SJSA1 (cell line): Measurements from ENCODE around the gene GNG12. TPM values are rescaled to one million over a fixed set of nuclear protein-coding genes. Genes with fewer than 3 reads are reported as not detected.
A peak's percentile ranks its signal among the peaks of the same experiment; 100 is the strongest.

Experiments
- DNase-seq, 2 experiments: peaks; one replicate each; pipeline ENCODE4 v3.0.0-alpha.2; 2015 to 2020; ENCODE audit warnings: low spot score in 2 of 2, low read depth in 1 of 2
- H3K27ac ChIP-seq: fragments of 250-450 bp; sonication (Bioruptor Pico); 2 replicates; pipeline ENCODE4 v1.5.1; 2020; ENCODE audit warnings: mild to moderate bottlenecking, moderate library complexity
- H3K27me3 ChIP-seq: fragments of 250-450 bp; sonication (Bioruptor Pico); replicated peaks from 2 replicates; pipeline ENCODE4 v1.5.1; 2020; ENCODE audit warnings: mild to moderate bottlenecking, moderate library complexity
- H3K36me3 ChIP-seq: fragments of 250-450 bp; sonication (Bioruptor Pico); 2 replicates; pipeline ENCODE4 v1.5.1; 2020; ENCODE audit warnings: mild to moderate bottlenecking
- H3K4me1 ChIP-seq: fragments of 250-450 bp; sonication (Bioruptor Pico); replicated peaks from 2 replicates; pipeline ENCODE4 v1.6.1; 2021; ENCODE audit warnings: mild to moderate bottlenecking
- H3K4me3 ChIP-seq: fragments of 250-450 bp; sonication (Bioruptor Pico); 2 replicates; pipeline ENCODE4 v1.5.1; 2020; ENCODE audit warnings: mild to moderate bottlenecking
- H3K9me3 ChIP-seq: fragments of 250-450 bp; sonication (Bioruptor Pico); replicated peaks from 2 replicates; pipeline ENCODE4 v1.5.1; 2020; ENCODE audit warnings: mild to moderate bottlenecking
- total RNA-seq: library from RNA; depleted of rRNA; stranded (reverse); fragments of >200 nt; shearing (Covaris generic); gene quantifications from 2 replicates; pipeline ENCODE4 v1.2.3, GENCODE V29; 2014

The GNG12 gene
- total RNA-seq, 1 experiment from 2014 or later = 330 TPM

DNA sequence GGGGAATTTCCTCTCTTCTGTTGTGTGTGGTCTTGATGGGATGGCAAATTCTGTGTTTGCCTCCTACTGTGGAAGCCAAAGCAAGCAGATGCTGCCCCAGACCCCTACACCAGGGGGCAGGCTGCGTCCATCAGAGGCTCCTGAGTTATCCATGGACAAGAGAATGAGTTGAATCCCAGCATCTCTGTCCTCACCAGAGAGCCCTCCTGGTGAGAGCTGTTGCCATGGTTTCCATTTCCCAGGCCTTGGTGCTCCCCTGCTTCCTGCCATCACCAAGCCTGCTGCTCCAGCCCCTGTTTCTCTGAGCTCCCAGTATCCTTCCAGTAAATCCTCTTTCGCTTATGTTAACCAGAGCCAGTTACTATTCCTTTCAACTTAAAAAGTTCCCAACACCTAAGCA is 20.4 kb upstream of the GNG12 start:
- peak; percentile 80 to 84 for DNase-seq
- Histone ChIP-seq H3K9me3 (no peaks in the 10 kb centered on the region), H3K4me3 (no peak overlapping the region), H3K36me3 (no peaks in the 10 kb centered on the region), H3K27ac (no peak overlapping the region), H3K27me3 (no peaks in the 10 kb centered on the region), H3K4me1 (peaks cover 39% of the 10 kb centered on the region)

GRCh38 chr1:67851800-67852199 is 18.5 kb upstream of the GNG12 start:
- no peak for DNase-seq
- H3K27me3 ChIP-seq = no peaks in the 10 kb centered on the region
- no peak overlapping the region for H3K27ac ChIP-seq
- no peak overlapping the region for H3K4me3 ChIP-seq
- H3K4me1 ChIP-seq = peaks cover 44% of the 10 kb centered on the region
- no peaks in the 10 kb centered on the region for H3K9me3 ChIP-seq
- no peaks in the 10 kb centered on the region for H3K36me3 ChIP-seq

GRCh38 chr1:67850611-67851075 is 17.4 kb upstream of the GNG12 start:
- H3K4me3 ChIP-seq = no peak overlapping the region
- peaks cover 37% of the 10 kb centered on the region for H3K4me1 ChIP-seq
- H3K27me3 ChIP-seq = no peaks in the 10 kb centered on the region
- no peaks in the 10 kb centered on the region for H3K36me3 ChIP-seq
- H3K9me3 ChIP-seq = no peaks in the 10 kb centered on the region
- peak overlapping the region; percentile 40 for H3K27ac ChIP-seq
- peak; percentile 86 to 92 for DNase-seq

DNA sequence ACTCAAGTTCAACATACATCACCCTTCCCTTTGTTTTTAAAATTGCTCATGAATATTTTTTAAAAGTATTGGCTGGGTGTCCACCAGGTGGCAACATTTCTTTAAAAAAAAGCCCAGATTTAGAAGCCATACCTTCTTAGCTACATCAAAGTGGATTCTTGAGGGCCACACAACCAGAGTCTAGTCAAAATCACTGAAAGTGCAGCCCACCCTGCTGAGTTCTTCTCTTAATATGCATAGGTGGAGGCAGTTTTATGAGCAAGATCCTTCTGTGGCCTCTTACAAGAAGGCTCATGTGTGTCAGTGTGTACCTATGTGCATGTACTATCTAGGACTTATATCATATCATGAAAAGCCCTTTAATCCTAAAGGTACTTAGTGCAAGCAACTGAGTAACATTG is 16.9 kb upstream of the GNG12 start:
- Histone ChIP-seq H3K27me3 (no peaks in the 10 kb centered on the region), H3K4me3 (no peak overlapping the region), H3K36me3 (no peaks in the 10 kb centered on the region), H3K27ac (peak overlapping the region; percentile 40), H3K4me1 (peaks cover 32% of the 10 kb centered on the region), H3K9me3 (no peaks in the 10 kb centered on the region)
- DNase-seq = peak in 1 of 2 experiments; percentile 74

- Histone ChIP-seq H3K4me3 (no peak overlapping the region), H3K36me3 (no peaks in the 10 kb centered on the region), H3K27ac (no peak overlapping the region), H3K9me3 (no peaks in the 10 kb centered on the region), H3K27me3 (no peaks in the 10 kb centered on the region), H3K4me1 (peaks cover 20% of the 10 kb centered on the region)
- no peak for DNase-seq
Observed at GRCh38 chr1:67847466-67847865, 14.2 kb upstream of the GNG12 start.

DNA sequence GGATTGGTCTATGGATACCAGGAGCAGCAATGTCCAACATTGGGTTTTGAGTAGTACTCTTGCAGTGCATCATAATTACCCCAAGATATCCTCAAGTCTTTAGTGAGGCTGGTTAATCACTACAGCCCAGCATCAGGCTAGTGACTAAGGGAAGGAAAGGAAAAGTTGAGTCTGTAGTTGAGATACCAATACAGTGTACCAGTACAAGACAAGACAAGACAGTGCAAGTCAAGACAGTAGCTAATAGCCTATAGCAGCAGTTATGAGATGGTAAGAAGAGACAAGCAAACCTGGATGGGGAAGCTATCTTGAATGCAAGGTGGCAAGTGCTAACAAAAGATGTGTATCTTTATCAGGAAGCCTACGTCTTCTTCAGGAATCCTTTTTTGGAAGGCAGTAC is 13.3 kb upstream of the GNG12 start:
- H3K4me3 ChIP-seq = no peak overlapping the region
- H3K4me1 ChIP-seq = peaks cover 21% of the 10 kb centered on the region
- H3K27ac ChIP-seq = no peak overlapping the region
- no peaks in the 10 kb centered on the region for H3K36me3 ChIP-seq
- no peaks in the 10 kb centered on the region for H3K27me3 ChIP-seq
- DNase-seq = no peak
- H3K9me3 ChIP-seq = no peaks in the 10 kb centered on the region

DNA sequence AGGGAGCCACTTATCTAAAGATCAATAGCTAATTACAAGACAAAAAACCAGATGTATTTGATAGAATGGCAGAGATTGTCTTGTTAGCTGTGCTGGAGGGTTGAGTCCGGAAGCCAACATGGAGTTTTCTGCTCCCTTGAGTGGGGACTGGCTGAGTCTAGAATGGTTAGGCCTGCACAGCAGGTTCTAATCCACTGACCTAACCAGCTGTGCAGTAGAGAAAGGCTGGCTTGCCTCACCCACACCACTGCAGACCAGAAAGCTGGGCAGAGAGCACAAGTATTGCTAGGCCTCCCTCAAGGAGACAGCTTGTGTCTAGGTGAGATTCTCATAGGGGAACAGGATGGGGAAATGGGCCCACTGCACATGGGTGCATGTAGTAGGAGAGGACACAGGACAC is 11.7 kb upstream of the GNG12 start:
- no peak overlapping the region for H3K4me3 ChIP-seq
- H3K9me3 ChIP-seq = no peaks in the 10 kb centered on the region
- peaks cover 25% of the 10 kb centered on the region for H3K4me1 ChIP-seq
- H3K27me3 ChIP-seq = no peaks in the 10 kb centered on the region
- no peak overlapping the region for H3K27ac ChIP-seq
- H3K36me3 ChIP-seq = no peaks in the 10 kb centered on the region
- DNase-seq = no peak

- Histone ChIP-seq H3K9me3 (no peaks in the 10 kb centered on the region), H3K4me3 (no peak overlapping the region), H3K36me3 (no peaks in the 10 kb centered on the region), H3K27ac (no peak overlapping the region), H3K4me1 (peaks cover 32% of the 10 kb centered on the region), H3K27me3 (no peaks in the 10 kb centered on the region)
- DNase-seq = no peak
Observed at GRCh38 chr1:67843746-67844145, 10.5 kb upstream of the GNG12 start.

DNA sequence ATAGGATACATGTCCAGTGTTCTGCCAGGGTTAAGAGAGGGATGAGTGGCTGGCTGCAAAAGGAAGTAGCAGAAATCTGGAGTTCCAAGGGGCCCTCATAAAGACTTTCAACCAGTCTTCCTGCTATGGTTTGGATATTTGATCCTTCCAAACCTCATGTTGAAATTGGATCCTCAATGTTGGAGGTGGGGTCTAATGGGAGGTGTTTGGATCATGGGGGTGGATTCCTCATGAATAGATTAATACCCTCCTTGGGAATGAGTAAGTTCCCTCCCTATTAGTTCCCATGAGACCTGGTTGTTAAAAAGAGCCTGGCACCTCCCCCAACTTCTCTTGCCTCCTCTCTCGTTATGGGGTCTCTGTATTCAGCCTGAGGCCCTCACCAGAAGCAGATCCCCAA is 10.1 kb upstream of the GNG12 start:
- Histone ChIP-seq H3K4me3 (no peak overlapping the region), H3K27ac (no peak overlapping the region), H3K27me3 (no peaks in the 10 kb centered on the region), H3K9me3 (no peaks in the 10 kb centered on the region), H3K36me3 (no peaks in the 10 kb centered on the region), H3K4me1 (peaks cover 36% of the 10 kb centered on the region)
- DNase-seq = no peak

DNA sequence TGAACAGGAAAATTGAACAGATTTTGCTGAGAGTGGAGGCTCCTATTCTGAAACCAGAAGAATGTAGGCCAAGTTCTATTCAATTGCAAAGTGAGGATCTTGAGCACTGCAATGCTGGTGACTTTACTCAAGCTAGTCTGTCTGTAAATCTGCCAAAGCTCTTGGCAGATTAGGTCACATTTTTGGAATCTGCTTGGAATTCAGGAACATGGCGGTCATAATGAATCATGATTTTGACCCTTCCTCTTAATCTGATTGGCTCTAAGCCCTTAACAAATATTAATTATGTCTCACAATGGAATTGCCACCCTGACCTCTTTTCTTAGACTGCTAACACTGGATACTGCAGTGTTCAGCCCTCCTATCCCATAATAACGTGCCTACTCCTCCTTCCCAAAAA is 7.2 kb upstream of the GNG12 start:
- H3K36me3 ChIP-seq = no peaks in the 10 kb centered on the region
- H3K4me1 ChIP-seq = peaks cover 39% of the 10 kb centered on the region
- peak; percentile 56 to 79 for DNase-seq
- H3K27ac ChIP-seq = peak overlapping the region; percentile 78
- no peaks in the 10 kb centered on the region for H3K9me3 ChIP-seq
- H3K4me3 ChIP-seq = no peak overlapping the region
- H3K27me3 ChIP-seq = no peaks in the 10 kb centered on the region

DNA sequence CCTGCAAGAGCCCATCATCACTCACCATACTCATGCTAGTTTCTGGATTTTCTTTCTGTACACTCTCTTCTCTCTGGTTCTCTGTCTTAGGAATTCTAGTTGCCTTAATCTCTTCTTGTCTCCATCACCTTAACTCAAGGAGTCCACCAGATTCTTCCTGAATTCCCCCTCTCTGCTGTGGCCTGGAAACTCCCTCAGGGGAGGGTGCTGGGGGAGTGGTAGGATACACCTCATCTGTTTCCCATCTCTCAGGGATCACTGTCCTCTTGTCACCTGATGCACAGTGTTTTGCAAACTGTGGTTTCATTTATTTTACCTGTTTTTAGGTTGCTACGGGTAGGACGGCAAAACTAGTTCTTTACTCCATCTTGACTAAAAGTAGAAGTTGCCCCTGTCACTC is 6.6 kb upstream of the GNG12 start:
- Histone ChIP-seq H3K4me3 (no peak overlapping the region), H3K27me3 (no peaks in the 10 kb centered on the region), H3K36me3 (no peaks in the 10 kb centered on the region), H3K4me1 (peaks cover 39% of the 10 kb centered on the region), H3K9me3 (no peaks in the 10 kb centered on the region), H3K27ac (peak overlapping the region; percentile 78)
- DNase-seq = no peak

DNA sequence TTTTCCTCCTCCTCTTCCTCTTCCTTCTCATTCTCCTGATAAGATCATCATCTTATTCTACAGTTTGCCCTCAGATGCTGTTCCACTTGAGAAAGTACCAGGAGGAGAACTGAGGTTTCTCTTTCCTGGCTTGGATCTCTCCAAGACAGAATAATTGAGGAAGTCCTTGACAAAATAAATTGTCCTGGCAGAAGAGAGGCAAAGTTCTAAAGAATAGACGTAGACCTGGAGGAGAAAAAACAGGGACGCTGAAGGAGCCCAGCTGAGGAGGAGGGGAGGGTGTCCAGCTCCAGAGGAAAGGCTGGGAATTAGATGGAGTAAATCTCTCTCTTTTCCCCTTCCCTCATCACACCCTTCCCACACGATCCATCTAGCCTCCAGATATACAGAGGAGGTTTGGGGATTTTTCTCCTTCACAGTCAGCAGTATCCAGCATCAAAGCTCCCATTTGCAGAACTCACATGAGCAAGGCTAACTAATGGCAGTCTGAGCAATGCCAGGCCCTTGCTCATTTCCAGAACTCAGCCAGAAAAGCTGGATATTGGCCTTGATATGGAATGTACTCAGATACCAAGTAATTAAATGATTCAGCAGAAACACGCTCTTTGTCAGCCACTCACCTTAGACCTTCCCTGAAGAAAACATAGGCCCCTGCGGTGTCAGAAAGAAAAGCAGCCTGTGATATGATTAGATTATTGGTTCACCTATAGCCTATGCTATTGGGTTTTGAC is 5.1 kb upstream of the GNG12 start:
- no peak overlapping the region for H3K4me3 ChIP-seq
- H3K27ac ChIP-seq = no peak overlapping the region
- H3K4me1 ChIP-seq = peaks cover 48% of the 10 kb centered on the region
- no peaks in the 10 kb centered on the region for H3K27me3 ChIP-seq
- DNase-seq = no peak
- no peaks in the 10 kb centered on the region for H3K36me3 ChIP-seq
- no peaks in the 10 kb centered on the region for H3K9me3 ChIP-seq

DNA sequence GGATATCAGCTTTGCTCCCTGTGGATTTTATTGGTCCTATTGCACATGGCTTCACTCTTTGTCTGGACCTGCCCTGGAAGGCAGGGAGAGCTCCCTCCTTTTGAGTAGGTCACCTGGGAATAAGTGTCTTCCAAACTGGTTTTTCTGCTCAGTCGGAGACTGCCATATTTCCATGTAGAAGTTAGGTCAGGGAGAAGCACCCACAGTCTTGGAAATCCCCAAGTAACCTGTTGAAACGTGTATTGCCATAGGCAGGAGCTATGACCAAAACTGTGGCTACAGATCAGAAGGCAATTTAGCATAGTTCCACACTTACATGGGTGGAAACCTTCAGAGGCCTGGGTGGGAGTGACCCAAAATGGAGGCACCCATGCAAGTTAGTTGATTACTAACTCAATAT is 3.5 kb upstream of the GNG12 start:
- H3K4me3 ChIP-seq = no peak overlapping the region
- H3K9me3 ChIP-seq = no peaks in the 10 kb centered on the region
- H3K36me3 ChIP-seq = peaks cover 3% of the 10 kb centered on the region; the same call in 1 of the 2 replicates
- H3K4me1 ChIP-seq = peaks cover 48% of the 10 kb centered on the region
- DNase-seq = no peak
- H3K27me3 ChIP-seq = no peaks in the 10 kb centered on the region
- H3K27ac ChIP-seq = no peak overlapping the region

GRCh38 chr1:67835663-67836452 is 2.6 kb upstream of the GNG12 start:
- Histone ChIP-seq H3K4me1 (peaks cover 46% of the 10 kb centered on the region), H3K9me3 (no peaks in the 10 kb centered on the region), H3K36me3 (peaks cover 5% of the 10 kb centered on the region), H3K27me3 (no peaks in the 10 kb centered on the region), H3K27ac (no peak overlapping the region), H3K4me3 (no peak overlapping the region)
- DNase-seq = no peak
